Lung (tissue), 12 donors: ENCODE data around the gene KANSL3. TPM values are rescaled to one million over a fixed set of nuclear protein-coding genes. Genes with fewer than 3 reads are reported as not detected.

Experiments
- ATAC-seq: fragments of 200-7000 bp; cut with Tn5 transposase; one replicate; pipeline ENCODE4 v1.9.1; 2020; ENCODE audit warnings: moderate number of reproducible peaks; ENCODE audit not compliant: insufficient read depth, low FRiP score
- DNase-seq, 3 donors: peaks; one replicate each; pipeline ENCODE4 v3.0.0-alpha.2; 2013 to 2017
- H3K27ac ChIP-seq, 2 donors: one replicate each; pipeline ENCODE4 v1.5.1; 2013; ENCODE audit warnings: mild to moderate bottlenecking in 2 of 2, moderate library complexity in 2 of 2, control low read depth in 1 of 2, inconsistent platforms in 1 of 2, low read depth in 1 of 2, low read length in 1 of 2
- H3K27me3 ChIP-seq, 3 donors: one replicate each; pipeline ENCODE4 v1.5.1; 2013; ENCODE audit warnings: low read length in 2 of 3; ENCODE audit not compliant: control insufficient read depth in 3 of 3, insufficient read depth in 3 of 3
- H3K36me3 ChIP-seq, 4 donors: one replicate each; pipeline ENCODE4 v1.5.1; 2013; ENCODE audit warnings: low read length in 4 of 4, mild to moderate bottlenecking in 1 of 4, moderate library complexity in 1 of 4; ENCODE audit not compliant: control insufficient read depth in 4 of 4, insufficient read depth in 4 of 4
- H3K4me1 ChIP-seq, 5 donors: one replicate each; pipeline ENCODE4 v1.5.1; 2013; ENCODE audit warnings: low read length in 5 of 5, mild to moderate bottlenecking in 2 of 5, moderate library complexity in 1 of 5; ENCODE audit not compliant: control insufficient read depth in 5 of 5, insufficient read depth in 5 of 5
- H3K4me3 ChIP-seq: one replicate; pipeline ENCODE4 v1.5.1; 2013; ENCODE audit warnings: mild to moderate bottlenecking, control low read depth, moderate library complexity
- H3K9ac ChIP-seq, 2 donors: one replicate each; pipeline ENCODE4 v1.5.1; 2013; ENCODE audit warnings: low read length in 2 of 2, control low read depth in 1 of 2; ENCODE audit not compliant: insufficient read depth in 1 of 2
- H3K9me3 ChIP-seq, 4 donors: one replicate each; pipeline ENCODE4 v1.5.1; 2013; ENCODE audit warnings: low read length in 3 of 4, mild to moderate bottlenecking in 1 of 4, moderate library complexity in 1 of 4; ENCODE audit not compliant: control insufficient read depth in 4 of 4, insufficient read depth in 3 of 4
- whole genome bisulfite sequencing, 2 donors: extraction: QIAGEN DNeasy Blood & Tissue Kit; methylation state at CpG; one replicate each; pipeline ENCODE4 v1.1.7; 2013; 5-methylcytosine and 5-hydroxymethylcytosine counted together
- polyA plus RNA-seq, 2 donors: library from polyadenylated mRNA; stranded (reverse); fragments of 200-250 nt; gene quantifications; one replicate each; pipeline ENCODE4 v1.2.1, GENCODE V29; 2013
- total RNA-seq, 2 donors: library from RNA; depleted of rRNA in 1 of 2; stranded (reverse); fragments of >200 nt in 1 of 2; gene quantifications; one replicate each; pipeline ENCODE4 v1.2.1, GENCODE V29; 2014 to 2021
- TF ChIP-seq, protein P1 (sequence below): IDR thresholded peaks from 2 replicates; pipeline ENCODE4 v1.5.1; 2012; ENCODE audit warnings: mild to moderate bottlenecking; ENCODE audit errors: control extremely low read depth, extremely low read depth
- donor health status: control.
- donor health status: control.
- donor health status: Bipolar disorder and iron deficiency.
- donor health status: healthy.
- donor health status: DM: yes; HTN: yes; CAD: no.

KANSL3 gene
- total and polyA plus RNA-seq, 4 donors = 16.7 to 91.4 (median 33.6) TPM

DNA sequence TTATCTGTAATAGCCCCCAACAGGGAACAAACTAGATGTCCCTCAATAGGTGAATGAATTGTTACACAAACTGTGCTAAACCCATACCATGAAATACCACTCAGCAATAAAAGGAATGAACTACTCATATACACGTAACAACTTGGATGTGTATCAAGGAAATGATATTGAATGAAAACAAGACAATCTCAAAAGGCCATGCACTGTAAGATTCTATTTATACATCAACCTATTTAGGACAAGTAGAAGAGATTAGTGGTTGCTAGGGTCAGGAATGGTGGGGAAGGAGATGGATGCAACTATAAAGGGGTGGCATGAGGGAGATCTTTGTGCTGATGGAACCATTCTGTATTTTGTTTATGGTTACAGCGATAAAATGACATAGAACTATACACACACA is 47.1 kb downstream of the KANSL3 start:
- DNase-seq (no peak), ATAC-seq (no peak)
- Histone ChIP-seq H3K4me3 (no peak overlapping the region), H3K9ac (no peak overlapping the region), H3K27me3 (no peaks in the 10 kb centered on the region), H3K27ac (no peak overlapping the region), H3K4me1 (peaks cover 0 to 2% (median 0%) of the 10 kb centered on the region in 5 donors), H3K36me3 (peaks cover 30 to 43% (median 31%) of the 10 kb centered on the region in 4 donors), H3K9me3 (peaks cover 0 to 2% (median 0%) of the 10 kb centered on the region in 4 donors)
- TF ChIP-seq, protein P1, sequence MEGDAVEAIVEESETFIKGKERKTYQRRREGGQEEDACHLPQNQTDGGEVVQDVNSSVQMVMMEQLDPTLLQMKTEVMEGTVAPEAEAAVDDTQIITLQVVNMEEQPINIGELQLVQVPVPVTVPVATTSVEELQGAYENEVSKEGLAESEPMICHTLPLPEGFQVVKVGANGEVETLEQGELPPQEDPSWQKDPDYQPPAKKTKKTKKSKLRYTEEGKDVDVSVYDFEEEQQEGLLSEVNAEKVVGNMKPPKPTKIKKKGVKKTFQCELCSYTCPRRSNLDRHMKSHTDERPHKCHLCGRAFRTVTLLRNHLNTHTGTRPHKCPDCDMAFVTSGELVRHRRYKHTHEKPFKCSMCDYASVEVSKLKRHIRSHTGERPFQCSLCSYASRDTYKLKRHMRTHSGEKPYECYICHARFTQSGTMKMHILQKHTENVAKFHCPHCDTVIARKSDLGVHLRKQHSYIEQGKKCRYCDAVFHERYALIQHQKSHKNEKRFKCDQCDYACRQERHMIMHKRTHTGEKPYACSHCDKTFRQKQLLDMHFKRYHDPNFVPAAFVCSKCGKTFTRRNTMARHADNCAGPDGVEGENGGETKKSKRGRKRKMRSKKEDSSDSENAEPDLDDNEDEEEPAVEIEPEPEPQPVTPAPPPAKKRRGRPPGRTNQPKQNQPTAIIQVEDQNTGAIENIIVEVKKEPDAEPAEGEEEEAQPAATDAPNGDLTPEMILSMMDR = no peak
- WGBS, 2 donors = 66 to 86% methylated on average over 2 of the region's 2 CpGs

DNA sequence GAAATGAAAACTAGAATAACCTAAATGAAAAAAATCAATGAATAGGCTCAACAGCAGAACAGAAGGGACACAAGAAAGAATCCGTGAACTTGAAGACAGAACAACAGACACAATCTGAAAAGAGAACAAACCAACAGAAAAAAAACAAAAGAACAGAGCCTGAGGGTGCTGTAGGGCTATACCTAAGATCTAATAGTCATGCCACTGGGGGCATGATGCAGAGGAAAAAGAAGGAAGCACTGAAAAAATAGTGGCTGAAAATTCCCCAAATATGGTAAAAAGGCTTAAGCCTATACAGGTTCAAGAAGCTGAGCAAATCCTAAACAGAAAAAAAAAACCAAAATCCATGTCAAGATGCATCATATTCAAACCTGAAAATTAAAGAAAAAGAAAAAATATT is 50.3 kb downstream of the KANSL3 start:
- Histone ChIP-seq H3K27ac (no peak overlapping the region), H3K4me3 (no peak overlapping the region), H3K27me3 (no peaks in the 10 kb centered on the region), H3K36me3 (peaks cover 5 to 16% (median 8%) of the 10 kb centered on the region in 4 donors), H3K4me1 (peaks cover 0 to 2% (median 0%) of the 10 kb centered on the region in 5 donors), H3K9ac (no peak overlapping the region), H3K9me3 (peaks cover 0 to 2% (median 0%) of the 10 kb centered on the region in 4 donors)
- 100% methylated on average over 1 of the region's 1 CpG for WGBS, 2 donors
- TF ChIP-seq, protein P1 = no peak
- ATAC-seq = no peak
- DNase-seq = no peak

DNA sequence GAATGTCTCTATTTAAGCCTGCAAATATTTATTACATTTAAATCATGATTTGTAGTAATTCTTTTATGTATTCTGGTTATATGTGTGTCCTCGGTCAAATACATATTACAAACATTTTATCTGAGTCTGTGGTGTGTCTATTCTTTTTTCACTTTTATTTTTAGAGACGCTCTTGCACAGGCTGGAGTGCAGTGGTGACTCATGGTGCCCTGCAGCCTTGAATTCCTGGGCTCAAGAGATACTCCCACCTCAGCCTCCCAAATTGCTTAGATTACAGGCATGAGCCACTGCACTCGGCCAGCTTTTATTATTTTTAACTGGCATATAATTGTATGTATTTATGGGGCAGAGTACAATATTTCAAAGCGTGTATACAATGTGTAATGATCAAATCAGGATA is 54.1 kb downstream of the KANSL3 start:
- Histone ChIP-seq H3K4me1 (peaks cover 0 to 2% (median 0%) of the 10 kb centered on the region in 5 donors), H3K9me3 (peaks cover 0 to 2% (median 0%) of the 10 kb centered on the region in 4 donors), H3K27me3 (no peaks in the 10 kb centered on the region), H3K27ac (no peak overlapping the region), H3K36me3 (peaks cover 0 to 6% (median under 1%) of the 10 kb centered on the region in 4 donors), H3K9ac (no peak overlapping the region), H3K4me3 (no peak overlapping the region)
- ATAC-seq (no peak), DNase-seq (no peak)
- TF ChIP-seq, protein P1 = no peak
- WGBS, 2 donors = 87 to 92% methylated on average over 4 of the region's 4 CpGs

DNA sequence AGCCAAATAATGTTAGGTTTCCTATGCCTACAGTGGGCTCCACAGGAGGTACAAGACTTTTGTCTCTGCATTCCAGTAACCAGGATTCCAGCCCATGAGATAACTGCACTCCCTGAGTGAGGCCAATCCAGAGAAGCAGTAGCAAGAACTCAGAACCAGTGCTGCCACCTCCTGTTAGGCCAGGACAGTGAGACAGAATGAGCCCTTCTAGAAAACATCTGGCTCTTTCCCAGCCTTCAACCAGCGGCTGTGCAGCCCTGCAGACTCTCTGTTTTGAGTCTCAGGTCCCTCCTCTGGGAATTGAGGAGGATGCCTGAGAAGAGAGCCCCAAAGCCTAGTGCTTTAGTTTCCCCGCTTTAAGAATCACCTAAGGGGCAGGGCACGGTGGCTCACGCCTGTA is 57.3 kb downstream of the KANSL3 start:
- Histone ChIP-seq H3K4me1 (peaks cover 0 to 1% (median 0%) of the 10 kb centered on the region in 5 donors), H3K27me3 (no peaks in the 10 kb centered on the region), H3K4me3 (no peak overlapping the region), H3K27ac (no peak overlapping the region), H3K36me3 (peaks cover 0 to 3% (median 0%) of the 10 kb centered on the region in 4 donors), H3K9ac (no peak overlapping the region), H3K9me3 (no peaks in the 10 kb centered on the region)
- ATAC-seq = no peak
- 90 to 92% methylated on average over 4 of the region's 4 CpGs for WGBS, 2 donors
- no peak for DNase-seq
- TF ChIP-seq, protein P1 = no peak
